22Rv1 (cell line): ENCODE measurements around the gene TBX10.
"Not testable (repeated sequence)": the region's sequence is repeated elsewhere in the genome, so short reads cannot be mapped to it uniquely, and the experiment has no call there.

Source experiments
- H3K27ac ChIP-seq: fragments of 450-650 bp; 2 replicates; pipeline ENCODE4 v1.5.1; 2017
- ZFX ChIP-seq: fragments of 450-650 bp; IDR thresholded peaks from 2 replicates; pipeline ENCODE4 v1.6.1; 2017; ENCODE audit warnings: antibody characterized with exemption, borderline replicate concordance
- TF ChIP-seq, protein P1 (sequence below): fragments of 450-650 bp; IDR thresholded peaks from 2 replicates; pipeline ENCODE4 v1.5.1; 2017; ENCODE audit warnings: mild to moderate bottlenecking

The TBX10 gene

DNA sequence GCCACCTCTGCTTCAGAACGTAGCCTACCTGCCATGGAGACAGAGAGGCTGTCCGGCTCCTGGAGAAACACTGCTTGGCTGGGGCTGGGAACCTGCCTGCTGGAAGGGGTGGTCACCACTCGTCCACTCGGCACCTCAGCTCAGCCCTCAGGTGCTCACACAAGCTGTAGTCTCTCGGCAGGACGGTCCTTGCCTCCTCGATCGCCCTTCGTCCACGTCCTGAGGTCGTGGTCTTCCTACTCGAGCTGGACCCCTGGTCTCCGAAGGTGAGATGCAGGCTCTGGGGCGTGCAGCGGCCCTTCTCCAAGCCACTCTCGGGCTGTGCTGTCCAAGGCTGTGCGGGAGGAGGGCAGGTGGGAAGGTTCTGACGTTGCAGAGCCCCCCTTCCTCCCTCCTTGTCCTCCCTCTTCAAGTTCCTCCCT, at the start of gene TBX10:
TSS of gene TBX10 (minus strand) at position 326 of the 422 bp plus-strand sequence. CDS start at position 35, 291 bp downstream.
- no peak for TF ChIP-seq ZFX
- TF ChIP-seq, protein P1, sequence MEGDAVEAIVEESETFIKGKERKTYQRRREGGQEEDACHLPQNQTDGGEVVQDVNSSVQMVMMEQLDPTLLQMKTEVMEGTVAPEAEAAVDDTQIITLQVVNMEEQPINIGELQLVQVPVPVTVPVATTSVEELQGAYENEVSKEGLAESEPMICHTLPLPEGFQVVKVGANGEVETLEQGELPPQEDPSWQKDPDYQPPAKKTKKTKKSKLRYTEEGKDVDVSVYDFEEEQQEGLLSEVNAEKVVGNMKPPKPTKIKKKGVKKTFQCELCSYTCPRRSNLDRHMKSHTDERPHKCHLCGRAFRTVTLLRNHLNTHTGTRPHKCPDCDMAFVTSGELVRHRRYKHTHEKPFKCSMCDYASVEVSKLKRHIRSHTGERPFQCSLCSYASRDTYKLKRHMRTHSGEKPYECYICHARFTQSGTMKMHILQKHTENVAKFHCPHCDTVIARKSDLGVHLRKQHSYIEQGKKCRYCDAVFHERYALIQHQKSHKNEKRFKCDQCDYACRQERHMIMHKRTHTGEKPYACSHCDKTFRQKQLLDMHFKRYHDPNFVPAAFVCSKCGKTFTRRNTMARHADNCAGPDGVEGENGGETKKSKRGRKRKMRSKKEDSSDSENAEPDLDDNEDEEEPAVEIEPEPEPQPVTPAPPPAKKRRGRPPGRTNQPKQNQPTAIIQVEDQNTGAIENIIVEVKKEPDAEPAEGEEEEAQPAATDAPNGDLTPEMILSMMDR = no peak
- H3K27ac ChIP-seq = no peak within 1 kb of the TSS

DNA sequence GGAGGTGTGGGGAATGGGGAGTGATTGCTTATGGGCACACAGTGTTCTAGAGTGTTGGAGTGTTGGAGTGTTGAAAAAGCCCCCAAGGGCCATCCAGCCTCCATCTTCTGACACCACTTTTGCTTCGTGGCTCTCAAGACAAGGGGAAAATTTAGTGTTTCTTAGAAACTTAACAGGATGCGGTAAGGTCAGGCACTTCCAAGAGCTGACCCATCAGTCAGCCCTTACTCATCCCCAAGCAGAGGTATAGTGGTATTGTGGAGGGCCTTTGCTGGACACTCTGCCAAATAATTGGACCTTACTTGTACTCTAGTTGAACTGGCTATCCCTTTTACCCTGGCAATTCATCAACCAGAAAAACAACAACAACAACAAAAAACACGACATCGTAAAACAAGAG, 49.6 kb upstream of the TBX10 start:
- no peak overlapping the region for H3K27ac ChIP-seq
- TF ChIP-seq, protein P1 = no peak
- no peak for TF ChIP-seq ZFX

DNA sequence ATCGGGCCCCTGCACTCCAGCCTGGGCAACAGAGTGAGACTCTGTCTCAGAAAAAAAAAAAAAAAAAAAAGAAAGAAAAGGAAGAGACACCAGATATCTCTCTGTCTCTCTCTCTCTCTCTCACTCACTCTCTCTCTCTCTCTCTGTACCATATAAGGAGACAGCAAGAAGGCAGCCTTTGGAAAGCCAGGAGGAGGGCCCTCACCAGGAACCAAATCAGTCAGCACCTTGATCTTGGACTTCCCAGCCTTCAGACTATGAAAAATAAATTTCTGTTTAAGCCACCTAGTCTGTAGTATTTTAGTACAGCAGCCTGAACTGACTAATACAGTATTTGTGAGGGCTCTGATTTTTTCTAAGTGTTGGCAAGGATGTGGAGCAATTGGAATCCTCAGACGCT, 48.4 kb upstream of the TBX10 start:
- no peak for TF ChIP-seq ZFX
- TF ChIP-seq, protein P1 = no peak

DNA sequence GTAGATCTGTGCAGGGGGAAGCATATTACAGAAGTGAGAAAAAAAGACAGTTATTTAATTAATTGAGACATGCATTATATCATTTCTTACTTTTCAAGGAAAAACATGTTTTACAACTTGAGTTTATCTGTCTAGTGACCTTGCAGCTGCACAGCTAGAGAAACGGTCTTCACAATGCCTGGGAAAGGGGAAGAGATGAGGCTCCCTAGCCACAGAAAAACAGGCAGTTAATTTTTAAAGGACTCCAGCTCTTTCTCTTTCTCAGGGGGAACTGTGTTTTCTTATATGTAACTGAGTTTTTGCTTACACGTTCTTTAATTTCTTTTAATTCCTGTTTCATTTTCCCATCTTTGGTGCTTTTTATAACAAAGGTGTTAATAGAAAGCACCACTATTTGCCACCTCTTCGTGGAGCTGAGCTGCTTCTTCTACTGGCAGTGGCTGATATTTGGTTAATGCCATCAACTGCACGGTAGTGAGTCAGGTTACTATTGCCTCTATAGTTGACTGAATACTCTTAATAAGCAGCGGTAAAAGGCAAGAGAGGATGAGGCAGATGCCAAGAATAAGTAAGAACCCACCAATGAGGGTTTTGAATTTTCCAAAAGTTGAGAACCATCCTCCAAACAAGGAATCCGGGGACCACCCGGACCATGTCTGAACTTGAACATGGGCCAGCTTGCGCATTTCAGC, 46.2 kb upstream of the TBX10 start:
- H3K27ac ChIP-seq = not testable (repeated sequence)

More for the DNA sequence above, 48.4 kb upstream of the TBX10 start:
- H3K27ac ChIP-seq = no peak overlapping the region

DNA sequence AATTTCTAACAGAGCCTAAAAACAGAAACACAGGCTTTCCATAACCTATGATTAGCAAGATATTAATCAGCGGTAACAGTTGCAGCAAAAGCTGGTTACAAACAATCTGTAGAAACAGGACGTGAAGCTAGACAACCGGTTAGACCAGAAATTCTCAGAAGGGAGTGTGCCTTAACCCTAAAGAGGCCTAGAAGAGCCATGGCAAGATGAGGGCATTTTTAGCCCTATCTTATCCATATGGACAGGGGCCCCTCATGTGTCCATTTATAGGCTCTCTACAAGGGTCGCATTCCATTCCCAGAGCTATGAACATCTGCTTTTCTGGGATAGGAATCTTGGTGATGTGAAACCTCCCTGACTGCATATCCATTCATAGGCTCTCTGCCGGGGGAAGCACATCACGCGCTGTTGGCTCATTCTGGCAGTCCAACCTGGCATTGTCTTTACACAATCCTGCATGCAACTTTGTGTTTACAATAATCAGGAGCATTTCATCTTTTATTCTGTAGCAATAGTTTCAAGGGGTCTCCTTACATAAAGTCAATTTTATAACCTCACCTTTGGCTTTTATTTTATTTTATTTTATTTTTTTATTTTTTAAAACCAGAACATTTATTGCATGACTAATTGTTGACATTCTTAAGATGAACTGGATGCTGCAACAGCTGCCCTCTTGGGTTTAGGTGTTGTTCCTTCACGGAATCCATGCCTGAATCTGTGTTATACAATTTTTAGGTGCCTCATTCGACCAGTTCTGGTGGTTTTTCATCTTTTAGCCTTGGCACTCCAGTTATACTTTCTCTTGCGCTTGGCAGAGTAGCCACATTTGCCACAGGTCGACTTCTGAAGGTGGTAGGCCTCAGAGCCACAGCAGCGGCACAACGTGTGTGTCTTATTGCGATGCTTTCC, 42.8 kb upstream of the TBX10 start:
- H3K27ac ChIP-seq = peak overlapping the region; percentile 59

DNA sequence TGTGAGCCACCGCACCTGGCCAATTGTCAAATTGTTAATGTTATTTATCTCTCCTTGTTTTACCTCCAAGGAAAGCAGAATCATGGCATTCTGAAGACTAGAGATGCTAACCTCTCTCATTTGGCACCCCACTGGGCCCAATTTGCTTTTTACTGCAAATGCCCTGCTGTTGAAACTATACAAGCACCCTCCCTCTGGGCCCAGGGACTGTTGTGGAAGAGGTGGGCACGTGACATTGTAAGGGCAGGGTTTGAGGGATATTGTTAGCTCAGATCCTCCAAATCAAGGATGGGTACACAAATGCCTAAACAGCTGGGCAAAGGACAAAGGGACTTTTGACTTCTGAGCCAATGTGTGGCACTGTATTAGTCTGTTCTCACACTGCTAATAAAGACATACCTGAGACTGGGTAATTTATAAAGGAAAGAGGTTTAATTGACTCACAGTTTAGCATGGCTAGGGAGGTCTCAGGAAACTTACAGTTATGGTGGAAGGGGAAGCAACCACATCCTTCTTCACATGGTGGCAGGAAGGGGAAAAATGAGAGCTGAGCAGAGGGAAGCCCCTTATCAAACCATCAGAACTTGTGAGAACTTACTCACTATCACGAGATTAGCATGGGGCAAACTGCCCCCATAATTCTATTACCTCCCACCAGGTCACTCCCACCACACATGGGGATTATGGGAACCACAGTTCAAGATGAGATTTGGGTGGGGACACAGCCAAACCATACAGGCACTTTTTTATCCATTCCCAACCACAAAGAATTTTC, 41.3 kb upstream of the TBX10 start:
- TF ChIP-seq ZFX = no peak
- TF ChIP-seq, protein P1 = no peak
- H3K27ac ChIP-seq = peak overlapping the region; percentile 59; the same call in 1 of the 2 replicates

DNA sequence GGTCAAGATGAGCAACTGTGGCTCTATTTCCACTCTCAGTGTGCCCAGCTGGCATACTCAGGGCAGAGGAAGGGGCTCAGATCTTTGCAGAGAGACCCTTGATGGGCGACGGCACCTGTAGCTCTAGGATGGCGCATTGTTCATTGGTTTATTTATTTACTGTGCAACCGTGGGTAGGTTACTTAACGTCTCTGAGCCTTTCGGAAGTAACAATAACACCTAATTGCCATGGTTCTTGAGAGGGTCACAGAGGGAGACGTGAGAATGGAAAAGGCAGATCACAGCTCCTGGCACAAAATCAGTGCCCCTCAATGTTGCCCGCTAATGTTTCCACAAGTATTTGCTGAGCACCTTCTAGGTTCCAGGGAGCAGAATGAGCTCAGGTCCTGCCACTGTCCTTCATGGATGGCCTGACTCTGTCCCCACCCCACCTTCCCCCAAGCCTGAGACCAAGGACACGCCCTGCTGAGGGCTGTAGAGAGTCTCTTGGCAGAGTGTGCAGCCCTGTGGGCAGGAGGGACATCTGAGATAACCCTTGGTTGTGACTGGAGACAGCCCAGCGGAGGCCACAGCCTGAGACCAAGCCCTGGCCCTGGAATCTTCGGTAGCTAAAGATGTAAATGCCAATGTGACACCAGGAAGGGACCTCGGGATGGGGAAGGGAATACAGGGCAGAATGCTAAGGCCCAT, 35.6 kb upstream of the TBX10 start:
- no peak for TF ChIP-seq ZFX
- TF ChIP-seq, protein P1 = no peak
- peak overlapping the region; percentile 65 for H3K27ac ChIP-seq
